Naive thymus-derived CD8-positive, alpha-beta T cell (primary cell): ENCODE results near the gene TRIM47. TPM values are rescaled to one million over a fixed set of nuclear protein-coding genes. Genes with fewer than 3 reads are reported as not detected.
A peak's percentile ranks its signal among the peaks of the same experiment; 100 is the strongest.

ENCODE experiments used
- ATAC-seq, 2 donors: fragments of 150-1000 bp; cut with Tn5 transposase in 1 of 2; sonication (Bioruptor Pico), chemical (Tn5 transposase) in 1 of 2; 1 replicate in 1 of 2; 2 replicates in 1 of 2; pipeline ENCODE4 v1.10.0; 2021; ENCODE audit warnings: mild to moderate bottlenecking in 2 of 2, moderate library complexity in 2 of 2
- POLR2A ChIA-PET: fragments of 350-600 bp; sonication (Branson Sonifier 250); formaldehyde crosslinking; loops from one replicate; lab custom pipeline; 2021; ENCODE audit warnings: antibody characterized with exemption; lab: Charles Lee
- DNase-seq, 10 donors: peaks; one replicate each; pipeline versions ENCODE4 v3.0.0 to v3.0.0-alpha.2; 2020 to 2022
- H3K27ac Mint-ChIP-seq, 10 donors: one replicate each; pipeline ENCODE4 v1.8.0; 2020 to 2022; ENCODE audit warnings: mild to moderate bottlenecking in 10 of 10, mixed read lengths in 10 of 10, moderate library complexity in 4 of 10, inconsistent platforms in 1 of 10
- H3K27me3 Mint-ChIP-seq, 5 donors: one replicate each; pipeline ENCODE4 v1.8.0; 2021 to 2022; ENCODE audit warnings: mixed read lengths in 5 of 5
- H3K36me3 Mint-ChIP-seq, 3 donors: one replicate each; pipeline ENCODE4 v1.8.0; 2020 to 2022; ENCODE audit warnings: mixed read lengths in 3 of 3, mild to moderate bottlenecking in 2 of 3, inconsistent platforms in 1 of 3
- H3K4me1 Mint-ChIP-seq, 4 donors: one replicate each; pipeline ENCODE4 v1.8.0; 2021 to 2022; ENCODE audit warnings: mixed read lengths in 4 of 4
- H3K4me3 Mint-ChIP-seq, 10 donors: one replicate each; pipeline ENCODE4 v1.8.0; 2020 to 2022; ENCODE audit warnings: mild to moderate bottlenecking in 10 of 10, mixed read lengths in 10 of 10, moderate library complexity in 6 of 10, inconsistent platforms in 1 of 10
- H3K9me3 Mint-ChIP-seq, 9 donors: one replicate each; pipeline ENCODE4 v1.8.0; 2020 to 2022; ENCODE audit warnings: mixed read lengths in 9 of 9, mild to moderate bottlenecking in 3 of 9, inconsistent platforms in 1 of 9, moderate library complexity in 1 of 9
- polyA plus RNA-seq, 3 donors: library from polyadenylated mRNA; unstranded; fragments of 300-500 nt; fragmentation: Illumina TruSeq; gene quantifications; one replicate each; pipeline ENCODE4 v1.2.3, GENCODE V29; 2021
- total RNA-seq, 8 experiments: library from RNA in 2 of 8; stranded (reverse) in 2 of 8; gene quantifications; one replicate each; pipeline ENCODE4 v1.2.3 and lab custom pipeline; 2021 to 2026

TRIM47 gene
- total and polyA plus RNA-seq, 5 experiments from 2014 or later = 1.9 to 9.9 (median 8.5) TPM

- POLR2A ChIA-PET = interaction anchor here (0.8 to 9.7 kb wide), 29 partner anchors 9 to 457 kb away, joined by 3 to 192 read pairs (median 7); partner anchors contain the start of genes FBF1, GALK1, MRPL38 and PRPSAP1
- Mint-ChIP-seq H3K27me3 (no peaks in the 10 kb centered on the region), H3K27ac (peak within 1 kb of the TSS; percentile 77 to 92 (median 86)), H3K36me3 (peaks cover 0 to 32% (median 1%) of the 10 kb centered on the region in 3 donors), H3K4me1 (peaks cover 19 to 28% (median 26%) of the 10 kb centered on the region in 4 donors), H3K9me3 (no peaks in the 10 kb centered on the region), H3K4me3 (peak within 1 kb of the TSS; percentile 75 to 87 (median 82))
- ATAC-seq = peak; percentile 84 to 87
- DNase-seq = peak; percentile 56 to 84 (median 76)
Observed at GRCh38 chr17:75896415-75897159, 18.2 kb upstream of the TRIM47 start, which contains the start of gene TRIM65. Gene TRIM65, minus strand, starts transcription at chr17:75896951. Its CDS starts 14 bp downstream, at chr17:75896937.

GRCh38 chr17:75895370-75896155 is 17.2 kb upstream of the TRIM47 start:
- ATAC-seq = peak in 1 of 2 donors; percentile 1
- POLR2A ChIA-PET = interaction anchor here (0.9 to 9.7 kb wide), 23 partner anchors 8 to 142 kb away, joined by 3 to 192 read pairs (median 8); partner anchors contain the start of genes GALK1, MRPL38, TRIM47 and UNC13D
- DNase-seq = no peak

GRCh38 chr17:75894049-75894733 is 15.8 kb upstream of the TRIM47 start:
- Mint-ChIP-seq H3K9me3 (no peaks in the 10 kb centered on the region), H3K4me1 (peaks cover 19 to 30% (median 26%) of the 10 kb centered on the region in 4 donors), H3K36me3 (peaks cover 0 to 24% (median 1%) of the 10 kb centered on the region in 3 donors), H3K27me3 (no peaks in the 10 kb centered on the region), H3K4me3 (peak overlapping the region in 9 of 10 donors; percentile 16 to 71 (median 44)), H3K27ac (peak overlapping the region in 9 of 10 donors; percentile 28 to 91 (median 71))
- POLR2A ChIA-PET = interaction anchor here (1.1 to 9.7 kb wide), 5 partner anchors 9 to 129 kb away, joined by 3 to 192 read pairs (median 13); partner anchors contain the start of genes GALK1, TRIM47 and WBP2
- no peak for ATAC-seq
- DNase-seq = no peak

More at GRCh38 chr17:75895370-75896155, 17.2 kb upstream of the TRIM47 start:
- Mint-ChIP-seq H3K4me3 (peak overlapping the region; percentile 75 to 87 (median 82)), H3K36me3 (peaks cover 0 to 31% (median 1%) of the 10 kb centered on the region in 3 donors), H3K4me1 (peaks cover 19 to 28% (median 26%) of the 10 kb centered on the region in 4 donors), H3K9me3 (no peaks in the 10 kb centered on the region), H3K27ac (peak overlapping the region; percentile 63 to 92 (median 86)), H3K27me3 (no peaks in the 10 kb centered on the region)

- ATAC-seq (no peak), DNase-seq (no peak)
- Mint-ChIP-seq H3K9me3 (no peaks in the 10 kb centered on the region), H3K27ac (peak overlapping the region in 9 of 10 donors; percentile 39 to 91 (median 71)), H3K27me3 (no peaks in the 10 kb centered on the region), H3K36me3 (peaks cover 0 to 17% (median 1%) of the 10 kb centered on the region in 3 donors), H3K4me1 (peaks cover 19 to 30% (median 26%) of the 10 kb centered on the region in 4 donors), H3K4me3 (peak overlapping the region in 9 of 10 donors; percentile 16 to 71 (median 44))
- POLR2A ChIA-PET = interaction anchor here (1.4 to 9.7 kb wide), 3 partner anchors 15 to 129 kb away, joined by 4 to 192 read pairs (median 108); partner anchors contain the start of genes GALK1, TRIM47 and WBP2
Observed at GRCh38 chr17:75893305-75894048, 15.1 kb upstream of the TRIM47 start.

GRCh38 chr17:75892556-75893224 is 14.3 kb upstream of the TRIM47 start:
- Mint-ChIP-seq H3K27me3 (no peaks in the 10 kb centered on the region), H3K27ac (peak overlapping the region in 1 of 10 donors; percentile 86), H3K36me3 (peaks cover 0 to 12% (median 1%) of the 10 kb centered on the region in 3 donors), H3K4me1 (peaks cover 19 to 27% (median 26%) of the 10 kb centered on the region in 4 donors), H3K4me3 (no peak overlapping the region), H3K9me3 (no peaks in the 10 kb centered on the region)
- POLR2A ChIA-PET = interaction anchor here (0.6 to 9.7 kb wide), 5 partner anchors 14 to 616 kb away, joined by 3 to 192 read pairs (median 3); partner anchors contain the start of genes GALK1, TRIM47 and WBP2
- no peak for ATAC-seq
- no peak for DNase-seq

- ATAC-seq = no peak
- Mint-ChIP-seq H3K4me3 (no peak overlapping the region), H3K9me3 (no peaks in the 10 kb centered on the region), H3K27ac (peak overlapping the region in 1 of 10 donors; percentile 43), H3K27me3 (no peaks in the 10 kb centered on the region), H3K4me1 (peaks cover 19 to 27% (median 23%) of the 10 kb centered on the region in 4 donors), H3K36me3 (peaks cover 0 to 12% (median 1%) of the 10 kb centered on the region in 3 donors)
- POLR2A ChIA-PET = interaction anchor here (0.6 to 9.7 kb wide), 3 partner anchors 14 to 38 kb away, joined by 3 to 192 read pairs (median 3); partner anchors contain the start of genes TRIM47 and WBP2
- no peak for DNase-seq
Observed at GRCh38 chr17:75891605-75892555, 13.5 kb upstream of the TRIM47 start.

GRCh38 chr17:75891022-75891604 is 12.7 kb upstream of the TRIM47 start:
- peaks cover 0 to 12% (median 1%) of the 10 kb centered on the region in 3 donors for H3K36me3 Mint-ChIP-seq
- no peaks in the 10 kb centered on the region for H3K27me3 Mint-ChIP-seq
- ATAC-seq (no peak), DNase-seq (no peak)
- POLR2A ChIA-PET = no interaction called here
- peaks cover 21 to 26% (median 23%) of the 10 kb centered on the region in 4 donors for H3K4me1 Mint-ChIP-seq
- no peak overlapping the region for H3K4me3 Mint-ChIP-seq
- no peaks in the 10 kb centered on the region for H3K9me3 Mint-ChIP-seq
- peak overlapping the region in 1 of 10 donors; percentile 43 for H3K27ac Mint-ChIP-seq

GRCh38 chr17:75889454-75889853 is 11.1 kb upstream of the TRIM47 start:
- ATAC-seq = peak in 1 of 2 donors; percentile 30
- Mint-ChIP-seq H3K9me3 (no peaks in the 10 kb centered on the region), H3K4me1 (peaks cover 8 to 11% (median 10%) of the 10 kb centered on the region in 4 donors), H3K27ac (peak overlapping the region in 2 of 10 donors; percentile 33 to 56), H3K36me3 (peaks cover 0 to 12% (median 0%) of the 10 kb centered on the region in 3 donors), H3K4me3 (no peak overlapping the region), H3K27me3 (no peaks in the 10 kb centered on the region)
- no peak for DNase-seq
- POLR2A ChIA-PET = interaction anchor here (0.9 to 1.9 kb wide), 3 partner anchors 14 to 62 kb away, joined by 3 to 13 read pairs (median 5); partner anchors contain the start of gene WBP2

- POLR2A ChIA-PET = interaction anchor here (0.7 to 1.0 kb wide), 2 partner anchors 13 to 61 kb away, joined by 3 to 5 read pairs; no protein-coding TSS in a partner anchor
Observed at GRCh38 chr17:75888484-75888883, 10.1 kb upstream of the TRIM47 start.

More at GRCh38 chr17:75888484-75888883, 10.1 kb upstream of the TRIM47 start:
- H3K4me1 Mint-ChIP-seq = peaks cover 0 to 3% (median 1%) of the 10 kb centered on the region in 4 donors
- peaks cover 0 to 12% (median 0%) of the 10 kb centered on the region in 3 donors for H3K36me3 Mint-ChIP-seq
- ATAC-seq (no peak), DNase-seq (no peak)
- H3K9me3 Mint-ChIP-seq = no peaks in the 10 kb centered on the region
- H3K27ac Mint-ChIP-seq = no peak overlapping the region
- H3K4me3 Mint-ChIP-seq = peak overlapping the region in 1 of 10 donors; percentile 45
- no peaks in the 10 kb centered on the region for H3K27me3 Mint-ChIP-seq
